SU-DHL-6 (cell line): Measurements from ENCODE around the gene TRIM29.

Experiments used
- EZH2phosphoT487 ChIP-seq: fragments of 200-600 bp; sonication (generic), shearing (Covaris generic); conservative IDR thresholded peaks from 2 replicates; pipeline ENCODE4 v1.6.1; 2018; ENCODE audit warnings: mild to moderate bottlenecking, antibody characterized with exemption, low read length, moderate library complexity, mixed read lengths
- TF ChIP-seq, protein P1 (sequence below): fragments of 200-600 bp; sonication (generic); IDR thresholded peaks from one replicate; pipeline ENCODE4 v1.5.1; 2017; ENCODE audit warnings: antibody characterized with exemption, mild to moderate bottlenecking, low read length, moderate library complexity; ENCODE audit not compliant: insufficient read depth, poor library complexity, severe bottlenecking

DNA sequence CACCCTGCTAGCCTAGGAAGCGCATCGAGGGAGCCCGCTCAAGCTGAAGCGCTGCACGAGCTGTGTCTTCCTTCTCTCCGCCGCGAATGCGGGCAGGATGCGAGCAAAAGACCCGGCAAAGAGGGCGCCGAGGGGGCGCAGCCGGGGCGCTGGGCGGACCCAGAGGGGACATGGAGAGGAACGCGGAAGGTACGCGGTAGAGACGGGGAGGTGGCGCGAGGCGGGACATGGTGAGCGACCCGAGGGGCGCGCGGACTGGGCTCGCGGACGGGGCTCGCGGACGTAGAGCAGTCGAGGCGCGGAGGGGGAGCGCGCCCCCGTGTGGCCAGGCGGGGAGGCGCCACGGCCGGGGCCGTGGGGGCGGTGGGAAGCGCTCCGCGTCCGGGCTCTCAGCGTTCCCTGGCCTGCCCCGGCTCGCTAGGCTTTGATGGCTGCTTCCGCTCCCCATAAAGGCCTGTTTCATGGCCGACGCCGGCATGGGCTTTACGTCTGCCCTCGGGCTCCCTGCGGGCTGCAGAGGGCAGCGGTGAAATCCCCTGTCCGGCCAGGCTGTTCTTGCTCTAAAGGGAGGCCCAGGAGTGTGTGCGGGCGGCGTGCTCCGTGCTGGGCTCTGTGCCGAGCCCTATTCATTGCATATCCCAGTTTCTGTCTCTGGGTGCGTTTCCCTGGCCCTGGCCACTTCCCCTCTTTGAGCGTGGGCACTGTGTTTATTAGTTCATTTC is 31.2 kb upstream of the TRIM29 start:
- TF ChIP-seq, protein P1, sequence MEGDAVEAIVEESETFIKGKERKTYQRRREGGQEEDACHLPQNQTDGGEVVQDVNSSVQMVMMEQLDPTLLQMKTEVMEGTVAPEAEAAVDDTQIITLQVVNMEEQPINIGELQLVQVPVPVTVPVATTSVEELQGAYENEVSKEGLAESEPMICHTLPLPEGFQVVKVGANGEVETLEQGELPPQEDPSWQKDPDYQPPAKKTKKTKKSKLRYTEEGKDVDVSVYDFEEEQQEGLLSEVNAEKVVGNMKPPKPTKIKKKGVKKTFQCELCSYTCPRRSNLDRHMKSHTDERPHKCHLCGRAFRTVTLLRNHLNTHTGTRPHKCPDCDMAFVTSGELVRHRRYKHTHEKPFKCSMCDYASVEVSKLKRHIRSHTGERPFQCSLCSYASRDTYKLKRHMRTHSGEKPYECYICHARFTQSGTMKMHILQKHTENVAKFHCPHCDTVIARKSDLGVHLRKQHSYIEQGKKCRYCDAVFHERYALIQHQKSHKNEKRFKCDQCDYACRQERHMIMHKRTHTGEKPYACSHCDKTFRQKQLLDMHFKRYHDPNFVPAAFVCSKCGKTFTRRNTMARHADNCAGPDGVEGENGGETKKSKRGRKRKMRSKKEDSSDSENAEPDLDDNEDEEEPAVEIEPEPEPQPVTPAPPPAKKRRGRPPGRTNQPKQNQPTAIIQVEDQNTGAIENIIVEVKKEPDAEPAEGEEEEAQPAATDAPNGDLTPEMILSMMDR = no peak
- TF ChIP-seq EZH2phosphoT487 = no peak
